OCI-LY7 (cell line): Measurements from ENCODE around the gene MXRA8.

Experiments used
- CTCF ChIP-seq: fragments of 200-600 bp; sonication (generic); conservative IDR thresholded peaks from 2 replicates; pipeline ENCODE4 v1.5.1; 2014; ENCODE audit warnings: mild to moderate bottlenecking, antibody characterized with exemption, low read length, moderate library complexity, mixed read lengths
- EZH2phosphoT487 ChIP-seq: fragments of 200-600 bp; sonication (generic); IDR thresholded peaks from 2 replicates; pipeline ENCODE4 v1.6.1; 2018; ENCODE audit warnings: low read depth, borderline replicate concordance, mild to moderate bottlenecking, mixed run types, antibody characterized with exemption, low read length, moderate library complexity, mixed read lengths

GRCh38 chr1:1381294-1381693 is 22.9 kb upstream of the MXRA8 start:
- TF ChIP-seq CTCF (no peak), EZH2phosphoT487 (no peak)
